Pancreas (tissue), 10 donors: ENCODE results near the gene MAP3K4. TPM values are rescaled to one million over a fixed set of nuclear protein-coding genes. Genes with fewer than 3 reads are reported as not detected.
A peak's percentile ranks its signal among the peaks of the same experiment; 100 is the strongest.

Experiments
- ATAC-seq, 4 donors: fragments of 200-7000 bp; cut with Tn5 transposase; one replicate each; pipeline versions ENCODE4 v1.8.0 to v1.9.1; 2020; ENCODE audit warnings: mild to moderate bottlenecking in 4 of 4, moderate library complexity in 4 of 4
- DNase-seq, 6 donors: peaks; one replicate each; pipeline ENCODE4 v3.0.0-alpha.2; 2020
- FAIRE-seq: peaks from 2 replicates; lab custom pipeline; 2012; peaks lifted over from hg19 to GRCh38; lab: Jason Lieb, UNC
- H3K27ac ChIP-seq, 4 donors: fragments of 200-600 bp; sonication (generic); 1 replicate in 3 of 4; 2 replicates in 1 of 4; pipeline versions ENCODE4 v1.5.0 to v1.8.0; 2020
- H3K27me3 ChIP-seq, 4 donors: fragments of 200-600 bp; one replicate each; pipeline ENCODE4 v1.8.0; 2021
- H3K36me3 ChIP-seq, 3 donors: fragments of 200-600 bp; sonication (generic) in 1 of 3; one replicate each; pipeline versions ENCODE4 v1.5.0 to v1.8.0; 2020 to 2021
- H3K4me1 ChIP-seq, 3 donors: fragments of 200-600 bp; one replicate each; pipeline ENCODE4 v1.8.0; 2021
- H3K4me3 ChIP-seq, 4 donors: fragments of 200-600 bp; sonication (generic) in 2 of 4; one replicate each; pipeline versions ENCODE4 v1.5.0 to v1.8.0; 2020 to 2021
- H3K9me3 ChIP-seq, 4 donors: fragments of 200-600 bp; one replicate each; pipeline ENCODE4 v1.8.0; 2021
- CTCF ChIP-seq, 4 donors: fragments of 200-600 bp; sonication (generic) in 3 of 4; IDR thresholded peaks; one replicate each; pipeline versions ENCODE4 v1.5.0 to v1.8.0; 2021; ENCODE audit warnings: antibody characterized with exemption in 4 of 4
- WGBS, 2 donors: extraction: QIAGEN DNeasy Blood & Tissue Kit; methylation state at CpG; one replicate each; pipeline ENCODE4 v1.1.7; 2013; 5-methylcytosine and 5-hydroxymethylcytosine counted together
- intact Hi-C, 3 donors: fragments of 100-400 bp; cut with DNase I; formaldehyde crosslinking; loops; one replicate each; pipeline versions ENCODE4 v1.11.1 to v1.14.2; 2022
- polyA plus RNA-seq, 2 donors: library from polyadenylated mRNA; stranded (reverse); fragments of 200-250 nt; gene quantifications; one replicate each; pipeline ENCODE4 v1.2.3, GENCODE V29; 2013
- total RNA-seq, 6 donors: library from RNA; stranded (reverse); fragmentation: NEBNext Ultra II Directional in 4 of 6; extraction: Animal tissue kit (Norgen Biotek cat#: 25700) in 4 of 6; gene quantifications; one replicate each; pipeline versions ENCODE4 v1.2.1 to v1.2.4, GENCODE V29; 2021 to 2023
- donor health status: healthy with polysubstance abuse.
- donor health status: DM: no; HTN: no; CAD: no; lungs with moderate emphysema.
- donor health status: DM: no; HTN: no; CAD: no.
- donor health status: control.
- donor health status: control.
- donor health status: Bipolar disorder and iron deficiency.
- donor health status: DM: yes; HTN: yes; CAD: no.
- donor health status: DM: no; HTN: no; CAD: no.
- donor health status: DM: no; HTN: no; CAD: no.
- donor health status: DM: yes; HTN: yes; CAD: no.

MAP3K4 gene
- total and polyA plus RNA-seq, 8 donors: 10.8 to 32.0 (median 25.3) TPM

- no peaks in the 10 kb centered on the region for H3K9me3 ChIP-seq
- H3K4me3 ChIP-seq: peak overlapping the region in 1 of 4 donors; percentile 82
- peaks cover 0 to 19% (median 17%) of the 10 kb centered on the region in 3 donors for H3K4me1 ChIP-seq
- no peaks in the 10 kb centered on the region for H3K27me3 ChIP-seq
- DNase-seq (no peak), ATAC-seq (no peak), FAIRE-seq (no peak)
- TF ChIP-seq CTCF (IDR thresholded peaks at IDR 0.05): no peak
- H3K36me3 ChIP-seq: no peaks in the 10 kb centered on the region
- intact Hi-C loops: no loop called here
- peak overlapping the region in 1 of 4 donors; percentile 94 for H3K27ac ChIP-seq
Measured at GRCh38 chr6:160992980-160993314, 1.4 kb downstream of the MAP3K4 start.

GRCh38 chr6:160995271-160995670 is 3.7 kb downstream of the MAP3K4 start:
- no peak for TF ChIP-seq CTCF (IDR thresholded peaks at IDR 0.05)
- no peak for FAIRE-seq
- 25 to 37% methylated on average over 1 of the region's 1 CpG for WGBS, 2 donors

GRCh38 chr6:160996131-160996601 is 4.6 kb downstream of the MAP3K4 start:
- intact Hi-C loops: no loop called here
- Histone ChIP-seq H3K27ac (no peak overlapping the region), H3K27me3 (no peaks in the 10 kb centered on the region), H3K4me3 (no peak overlapping the region), H3K9me3 (no peaks in the 10 kb centered on the region), H3K36me3 (no peaks in the 10 kb centered on the region), H3K4me1 (peaks cover 4 to 27% (median 12%) of the 10 kb centered on the region in 3 donors)
- DNase-seq (no peak), ATAC-seq (no peak), FAIRE-seq (no peak)
- no peak for TF ChIP-seq CTCF (IDR thresholded peaks at IDR 0.05)
- WGBS, 2 donors: 65% methylated on average over 4 of the region's 4 CpGs

More at GRCh38 chr6:160995271-160995670, 3.7 kb downstream of the MAP3K4 start:
- intact Hi-C loops: no loop called here
- Histone ChIP-seq H3K27me3 (no peaks in the 10 kb centered on the region), H3K4me1 (peaks cover 4 to 27% (median 17%) of the 10 kb centered on the region in 3 donors), H3K4me3 (no peak overlapping the region), H3K27ac (no peak overlapping the region), H3K9me3 (no peaks in the 10 kb centered on the region), H3K36me3 (no peaks in the 10 kb centered on the region)
- DNase-seq (no peak), ATAC-seq (no peak)

GRCh38 chr6:160998217-160998616 is 6.6 kb downstream of the MAP3K4 start:
- Histone ChIP-seq H3K4me3 (no peak overlapping the region), H3K36me3 (no peaks in the 10 kb centered on the region), H3K27me3 (no peaks in the 10 kb centered on the region), H3K9me3 (no peaks in the 10 kb centered on the region), H3K4me1 (peaks cover 8 to 27% (median 15%) of the 10 kb centered on the region in 3 donors), H3K27ac (no peak overlapping the region)
- intact Hi-C loops: no loop called here
- DNase-seq (no peak), FAIRE-seq (no peak), ATAC-seq (no peak)
- TF ChIP-seq CTCF (IDR thresholded peaks at IDR 0.05): no peak
- WGBS, 2 donors: 67 to 69% methylated on average over 3 of the region's 3 CpGs

GRCh38 chr6:160998766-160999165 is 7.2 kb downstream of the MAP3K4 start:
- no peaks in the 10 kb centered on the region for H3K9me3 ChIP-seq
- no peak for DNase-seq
- no peaks in the 10 kb centered on the region for H3K27me3 ChIP-seq
- FAIRE-seq: no peak
- TF ChIP-seq CTCF (IDR thresholded peaks at IDR 0.05): no peak
- H3K36me3 ChIP-seq: no peaks in the 10 kb centered on the region
- intact Hi-C loops: no loop called here
- no peak overlapping the region for H3K27ac ChIP-seq
- peaks cover 8 to 30% (median 11%) of the 10 kb centered on the region in 3 donors for H3K4me1 ChIP-seq
- 56% methylated on average over 4 of the region's 4 CpGs for WGBS, 2 donors
- no peak overlapping the region for H3K4me3 ChIP-seq
- no peak for ATAC-seq
